Measurements from ENCODE around the gene NANOS3. TPM values are rescaled to one million over a fixed set of nuclear protein-coding genes. Genes with fewer than 3 reads are reported as not detected.

The NANOS3 gene
- total and polyA plus RNA-seq, 9 of the 15 experiments (the other 6 are each of a cell fraction or from before 2014, with no cell fraction given): not detected

- no peak for TF ChIP-seq FOXA3 (CRISPR knock-in tag; conservative IDR thresholded peaks at IDR 0.05 in 1 of 2, IDR thresholded peaks at IDR 0.05 in 1 of 2)
These were observed 7.7 kb upstream of the NANOS3 start (continued) for GRCh38 chr19:13869281-13869680.

GRCh38 chr19:13870873-13871272 is 6.1 kb upstream of the NANOS3 start:
- Histone ChIP-seq H3K79me2 (ENCODE audit: control insufficient read depth, insufficient read depth, low read length) (no peaks in the 10 kb centered on the region), H3K27me3 (ENCODE audit: control insufficient read depth in 2 of 2, insufficient read depth in 2 of 2, low read length in 2 of 2) (peaks cover 8 to 16% of the 10 kb centered on the region in 2 experiments; a peak in 4 of 5 replicates), H2AFZ (ENCODE audit: low read depth, low read length) (no peak overlapping the region), H3K9me3 (replicated peaks; ENCODE audit: control insufficient read depth, insufficient read depth, low read depth, low read length) (no peaks in the 10 kb centered on the region; the same call in 1 of the 2 replicates), H3K4me1 (replicated peaks in 1 of 2; ENCODE audit: control insufficient read depth in 2 of 2, insufficient read depth in 2 of 2, low read length in 2 of 2) (peaks cover 6 to 29% of the 10 kb centered on the region in 2 experiments), H4K20me1 (replicated peaks; ENCODE audit: control insufficient read depth, insufficient read depth, low read length) (peaks cover 5% of the 10 kb centered on the region; the same call in 1 of the 2 replicates), H3K9me1 (ENCODE audit: control insufficient read depth, insufficient read depth, low read length) (no peaks in the 10 kb centered on the region), H3K9ac (ENCODE audit: insufficient read depth in 1 of 2, low read depth in 2 of 2, low read length in 2 of 2) (peak overlapping the region in 1 of 2 experiments; percentile 65; a peak in 1 of 4 replicates), H3K27ac (ENCODE audit: extremely low read depth, low read depth, low read length) (no peak overlapping the region), H3K4me2 (ENCODE audit: insufficient read depth, low read length) (no peak overlapping the region), H3K4me3 (no peak overlapping the region), H3K36me3 (ENCODE audit: control insufficient read depth, insufficient read depth, low read length) (no peaks in the 10 kb centered on the region)
- DNase-seq (ENCODE audit: extremely low read depth in 1 of 4, low spot score in 3 of 4) (no peak), FAIRE-seq (no peak), ATAC-seq (no peak)
- WGBS (ENCODE audit: insufficient coverage, low coverage, missing lambda C conversion rate): 31% methylated on average over 4 of the region's 4 CpGs
- ChIA-PET POLR2A (interaction anchor here (0.8 kb wide), 1 partner anchor 240 kb away, joined by 3 read pairs; no protein-coding TSS in a partner anchor), CTCF (ENCODE audit: low intra/inter-chr PET ratio) (no interaction called here)
- BruUV-seq (replicated peaks): no TSS peak
- TF ChIP-seq ZNF197 (CRISPR knock-in tag; IDR thresholded peaks at IDR 0.05; ENCODE audit: low read depth): no peak
- no peak for TF ChIP-seq ZNF507 (tag; conservative IDR thresholded peaks at IDR 0.05)
- no peak for TF ChIP-seq FOXP4 (CRISPR knock-in tag; IDR thresholded peaks at IDR 0.05; ENCODE audit: borderline replicate concordance)
- no peak for TF ChIP-seq TCF3 (CRISPR knock-in tag; IDR thresholded peaks at IDR 0.05)
- TF ChIP-seq GATA2 (CRISPR knock-in tag; IDR thresholded peaks at IDR 0.05): no peak
- no peak for TF ChIP-seq THRAP3 (IDR thresholded peaks at IDR 0.05; ENCODE audit: borderline replicate concordance)
- no peak for TF ChIP-seq HDGF (IDR thresholded peaks at IDR 0.05)
- no peak for TF ChIP-seq ZNF174 (CRISPR knock-in tag; IDR thresholded peaks at IDR 0.05)
- TF ChIP-seq RBM14 (IDR thresholded peaks at IDR 0.05; ENCODE audit: borderline replicate concordance, insufficient read depth, low read depth, low read length): no peak
- in situ Hi-C loops (cut with MboI) (loop anchor here (10.0 kb wide), 1 partner anchor 614 kb away; no protein-coding TSS in a partner anchor), intact Hi-C loops (cut with micrococcal nuclease) (no loop called here)
